Chondrocyte (in vitro differentiated cells): ENCODE results near the gene LRRC59. TPM values are rescaled to one million over a fixed set of nuclear protein-coding genes. Genes with fewer than 3 reads are reported as not detected.

Source experiments
- DNase-seq: peaks from one replicate; pipeline ENCODE4 v3.0.0; 2021; ENCODE audit warnings: mixed read lengths, low spot score
- H3K27ac Mint-ChIP-seq: one replicate; pipeline ENCODE4 v1.8.0; 2021; ENCODE audit warnings: mild to moderate bottlenecking, moderate library complexity, mixed read lengths; ENCODE audit not compliant: unreplicated experiment
- H3K27me3 Mint-ChIP-seq: 2 replicates; pipeline ENCODE4 v1.8.0; 2021; ENCODE audit warnings: low read depth, mixed read lengths
- H3K36me3 Mint-ChIP-seq: 2 replicates; pipeline ENCODE4 v1.8.0; 2021; ENCODE audit warnings: low read depth, mixed read lengths
- H3K4me1 Mint-ChIP-seq: 2 replicates; pipeline ENCODE4 v1.8.0; 2021; ENCODE audit warnings: low read depth, mild to moderate bottlenecking, mixed read lengths
- H3K4me3 Mint-ChIP-seq: one replicate; pipeline ENCODE4 v1.8.0; 2021; ENCODE audit warnings: mild to moderate bottlenecking, moderate library complexity, mixed read lengths; ENCODE audit not compliant: unreplicated experiment
- H3K9me3 Mint-ChIP-seq: 2 replicates; pipeline ENCODE4 v1.8.0; 2021; ENCODE audit warnings: low read depth, mixed read lengths
- CTCF ChIP-seq: fragments of 200-600 bp; sonication (generic); IDR thresholded peaks from 2 replicates; pipeline ENCODE4 v1.5.0; 2021; ENCODE audit warnings: antibody characterized with exemption, mild to moderate bottlenecking, moderate library complexity
- total RNA-seq: library from RNA; stranded (reverse); gene quantifications from 3 replicates; pipeline ENCODE4 v1.2.1, GENCODE V29; 2021

The LRRC59 gene
- total RNA-seq, 1 donor from 2014 or later: 144 TPM

- no peak for TF ChIP-seq CTCF
- Mint-ChIP-seq H3K4me1 (peaks cover 10% of the 10 kb centered on the region), H3K4me3 (no peak overlapping the region), H3K36me3 (no peaks in the 10 kb centered on the region), H3K9me3 (no peaks in the 10 kb centered on the region), H3K27ac (no peak overlapping the region), H3K27me3 (no peaks in the 10 kb centered on the region)
- no peak for DNase-seq
These were observed 43.8 kb upstream of the LRRC59 start for GRCh38 chr17:50440838-50441829.

GRCh38 chr17:50440172-50440837 is 43.0 kb upstream of the LRRC59 start:
- Mint-ChIP-seq H3K9me3 (no peaks in the 10 kb centered on the region), H3K36me3 (no peaks in the 10 kb centered on the region), H3K27me3 (no peaks in the 10 kb centered on the region), H3K4me1 (peaks cover 10% of the 10 kb centered on the region), H3K4me3 (no peak overlapping the region), H3K27ac (no peak overlapping the region)
- TF ChIP-seq CTCF: no peak
- DNase-seq: no peak

DNA sequence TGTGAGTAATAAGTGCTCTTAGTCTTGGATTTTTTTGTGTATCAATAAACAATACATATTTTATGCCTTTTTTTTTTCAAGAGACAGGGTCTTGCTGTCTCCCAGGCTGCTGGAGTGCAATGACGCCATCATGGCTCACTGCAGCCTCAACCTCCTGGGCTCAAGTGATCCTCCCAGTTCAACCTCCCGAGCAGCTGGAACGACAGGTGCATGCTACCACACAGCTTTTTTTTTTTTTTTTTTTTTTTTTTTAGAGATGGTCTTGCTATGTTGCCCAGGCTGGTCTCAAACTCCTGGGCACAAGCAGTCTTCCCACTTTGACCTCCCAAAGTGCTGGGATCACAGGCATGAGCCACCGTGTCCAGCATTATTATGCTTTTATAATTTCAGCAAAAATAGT is 41.7 kb upstream of the LRRC59 start:
- H3K4me3 Mint-ChIP-seq: no peak overlapping the region
- H3K9me3 Mint-ChIP-seq: no peaks in the 10 kb centered on the region
- no peak for DNase-seq
- H3K27ac Mint-ChIP-seq: no peak overlapping the region
- no peak for TF ChIP-seq CTCF
- H3K27me3 Mint-ChIP-seq: no peaks in the 10 kb centered on the region
- no peaks in the 10 kb centered on the region for H3K36me3 Mint-ChIP-seq
- peaks cover 10% of the 10 kb centered on the region for H3K4me1 Mint-ChIP-seq

DNA sequence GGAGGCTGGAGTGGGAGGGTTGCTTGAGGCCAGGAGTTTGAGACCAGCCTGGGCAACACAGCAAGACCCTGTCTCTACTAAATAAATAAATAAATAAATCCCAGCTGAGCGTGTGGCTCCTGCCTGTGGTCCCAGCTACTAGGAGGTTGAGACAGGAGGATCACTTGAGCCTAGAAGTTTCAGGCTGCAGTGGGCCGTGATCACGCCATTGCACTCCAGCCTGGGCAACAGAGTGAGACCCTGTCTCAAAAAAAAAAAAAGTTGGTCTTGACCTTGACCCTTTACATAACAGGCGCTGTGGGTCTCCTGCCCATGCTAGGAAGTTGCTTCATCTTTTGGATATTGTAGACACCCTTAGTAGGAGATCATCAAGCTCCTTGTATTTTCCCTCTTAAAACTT is 40.1 kb upstream of the LRRC59 start:
- no peak for DNase-seq
- Mint-ChIP-seq H3K9me3 (no peaks in the 10 kb centered on the region), H3K36me3 (no peaks in the 10 kb centered on the region), H3K4me3 (no peak overlapping the region), H3K27ac (no peak overlapping the region), H3K4me1 (no peaks in the 10 kb centered on the region), H3K27me3 (no peaks in the 10 kb centered on the region)
- no peak for TF ChIP-seq CTCF

DNA sequence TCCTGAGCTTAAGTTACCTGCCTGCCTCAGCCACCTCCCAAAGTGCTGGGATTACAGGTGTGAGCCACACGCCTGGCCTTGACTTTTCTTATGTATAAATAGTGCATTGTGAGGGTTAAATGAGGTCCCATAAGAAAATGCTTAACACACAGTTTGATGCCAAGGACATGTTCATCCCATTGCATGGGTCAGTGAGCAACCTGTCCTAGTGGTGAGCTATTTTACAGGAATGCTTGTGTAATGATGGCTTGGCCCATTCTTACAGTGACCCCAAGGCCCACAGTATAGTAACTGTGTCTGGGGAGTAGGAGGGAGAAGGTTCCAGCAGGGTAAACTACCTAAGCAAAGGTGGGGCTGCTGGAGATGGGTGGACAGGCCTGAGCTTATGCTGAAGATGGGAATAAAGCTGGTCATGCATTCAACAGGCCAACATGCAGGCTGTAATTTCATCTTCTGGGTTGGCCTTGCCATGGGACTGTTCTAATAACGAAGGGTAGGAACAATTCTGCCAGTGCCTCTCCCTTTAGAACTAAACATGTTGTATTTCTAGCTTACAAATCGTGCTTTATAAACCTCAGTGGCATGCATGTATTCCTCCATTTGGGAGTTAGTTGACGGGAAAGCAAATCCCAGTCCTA is 34.9 kb upstream of the LRRC59 start:
- no peak for TF ChIP-seq CTCF
- DNase-seq: no peak
- no peaks in the 10 kb centered on the region for H3K9me3 Mint-ChIP-seq
- no peaks in the 10 kb centered on the region for H3K27me3 Mint-ChIP-seq
- H3K36me3 Mint-ChIP-seq: no peaks in the 10 kb centered on the region
- peaks cover 8% of the 10 kb centered on the region for H3K4me1 Mint-ChIP-seq
- no peak overlapping the region for H3K4me3 Mint-ChIP-seq
- no peak overlapping the region for H3K27ac Mint-ChIP-seq
